GM19395 (cell line): ENCODE results near the gene POLR2M.

ENCODE experiments used
- ATAC-seq: cut with Tn5 transposase; IDR thresholded peaks from one replicate; pipeline ENCODE4 v1.9.1; 2021; ENCODE audit warnings: mild to moderate bottlenecking, moderate library complexity; ENCODE audit not compliant: unreplicated experiment

Gene POLR2M

DNA sequence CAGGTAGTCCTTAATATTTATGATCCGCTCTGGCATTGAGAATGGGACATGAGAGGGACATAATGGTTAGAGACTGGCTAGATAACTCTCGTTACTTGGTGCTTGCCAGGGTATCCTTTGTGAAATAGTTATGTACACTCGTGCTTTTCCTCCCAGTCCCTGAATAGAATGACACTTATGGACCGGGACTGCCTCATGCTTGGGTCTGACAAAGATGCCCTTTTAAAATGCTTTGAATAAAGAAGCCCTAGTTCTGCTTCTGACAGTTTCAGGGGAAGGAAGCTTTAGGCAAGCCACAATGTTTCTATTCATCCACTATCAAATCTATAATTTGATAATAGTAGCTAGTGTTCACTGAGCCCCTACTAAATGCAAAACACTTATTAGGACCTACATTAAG, 29.4 kb downstream of the POLR2M start:
- no peak for ATAC-seq

DNA sequence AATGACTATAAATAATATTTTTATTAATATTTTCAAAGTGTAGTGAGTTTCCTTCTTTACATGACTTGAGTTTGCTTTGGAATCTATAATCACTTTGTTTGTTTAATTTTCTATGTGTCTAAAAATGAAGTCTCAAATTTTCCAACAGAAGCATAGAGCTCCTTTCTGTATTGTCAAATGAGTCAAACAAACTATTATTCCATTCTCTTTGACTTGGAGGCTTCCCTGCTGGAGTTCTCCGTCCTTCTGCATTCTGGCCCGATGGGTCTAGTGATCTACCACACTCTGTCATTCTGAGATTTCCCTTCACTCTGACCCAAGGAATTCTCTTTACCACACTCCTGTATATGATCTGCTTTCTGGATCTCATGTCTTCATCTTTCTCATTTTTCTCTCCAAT, 30.1 kb downstream of the POLR2M start:
- no peak for ATAC-seq

DNA sequence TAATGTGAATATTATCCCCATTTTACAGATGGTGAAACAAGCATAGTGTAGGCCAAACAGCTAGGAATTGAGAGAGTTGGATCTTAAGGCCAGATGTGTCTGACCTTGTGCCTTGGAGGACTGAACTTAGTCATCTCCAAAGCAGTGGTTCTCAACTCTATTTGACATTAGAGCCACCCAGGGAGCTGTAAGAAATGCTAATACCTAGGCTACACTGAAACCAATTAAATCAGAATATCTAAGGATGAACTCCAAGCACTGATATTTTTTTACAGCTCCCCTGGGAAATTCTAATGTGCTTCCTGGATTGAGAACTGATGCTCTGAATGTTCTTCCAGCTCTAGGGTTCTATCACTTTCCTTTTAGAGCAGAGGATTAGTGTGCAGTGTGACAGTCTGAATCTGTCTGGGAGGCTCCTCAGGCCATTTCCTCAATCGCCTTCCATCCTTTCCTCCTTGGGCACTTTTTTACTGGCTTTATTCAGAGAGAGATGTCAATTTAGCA, 32.3 kb downstream of the POLR2M start:
- no peak for ATAC-seq

DNA sequence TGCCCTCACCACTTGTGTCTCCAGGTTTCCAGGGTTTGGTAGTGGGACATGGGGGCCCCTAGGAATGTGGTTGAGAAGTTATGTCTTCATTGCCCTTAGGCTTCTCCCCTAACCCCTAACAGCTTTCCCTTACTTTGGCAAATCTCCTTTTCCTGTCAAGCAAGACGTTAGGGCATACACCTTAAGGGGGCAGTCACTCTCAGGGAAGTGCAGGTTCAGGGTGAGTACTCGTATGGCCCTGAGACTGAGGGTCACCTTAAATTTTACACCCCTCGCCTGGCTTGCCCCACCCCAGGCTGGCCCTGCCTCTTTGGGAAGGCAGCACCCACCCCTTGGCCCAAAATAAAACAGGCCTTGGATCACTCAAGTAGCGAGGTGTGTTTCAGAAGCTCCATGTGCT, 33.5 kb downstream of the POLR2M start:
- ATAC-seq, result no peak

DNA sequence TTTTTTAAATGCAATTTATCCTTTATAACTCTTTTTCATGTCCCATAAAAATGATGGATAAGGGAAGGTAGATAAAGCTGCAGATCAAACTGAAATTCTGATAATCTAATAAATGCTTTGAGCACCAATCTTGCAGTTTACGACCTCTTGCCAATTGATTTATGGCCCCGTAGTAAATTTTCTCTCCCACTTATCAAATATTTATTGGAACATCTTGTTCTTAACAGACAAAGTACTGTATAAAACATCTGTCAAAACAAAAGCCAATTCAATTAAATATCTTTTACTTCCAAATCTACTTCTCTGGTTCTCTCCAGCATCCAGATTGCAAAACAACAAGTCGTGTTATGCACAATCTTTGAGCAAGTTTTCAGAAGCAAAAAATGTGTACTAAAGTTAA, 34.6 kb downstream of the POLR2M start:
- ATAC-seq, result no peak

DNA sequence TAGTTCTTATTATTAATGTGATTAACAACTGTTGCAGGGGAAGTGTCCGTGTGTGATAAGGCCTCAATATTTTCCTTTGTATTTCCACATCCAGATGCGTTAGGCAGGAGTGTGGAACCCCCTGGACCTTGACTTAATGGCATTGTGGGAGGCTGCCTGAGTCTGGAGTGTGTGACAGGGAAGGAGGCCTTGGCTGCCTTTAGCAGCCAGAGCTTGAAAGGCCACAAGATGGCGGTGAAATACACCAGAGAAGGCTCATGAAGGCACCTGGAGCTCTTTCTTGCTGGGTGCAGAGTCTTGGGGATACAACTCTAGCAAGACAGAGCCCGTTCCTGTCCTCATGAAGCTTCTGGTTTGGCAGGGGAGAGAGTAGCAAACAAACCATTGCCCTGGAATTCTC, 36.9 kb downstream of the POLR2M start:
- ATAC-seq, result no peak

DNA sequence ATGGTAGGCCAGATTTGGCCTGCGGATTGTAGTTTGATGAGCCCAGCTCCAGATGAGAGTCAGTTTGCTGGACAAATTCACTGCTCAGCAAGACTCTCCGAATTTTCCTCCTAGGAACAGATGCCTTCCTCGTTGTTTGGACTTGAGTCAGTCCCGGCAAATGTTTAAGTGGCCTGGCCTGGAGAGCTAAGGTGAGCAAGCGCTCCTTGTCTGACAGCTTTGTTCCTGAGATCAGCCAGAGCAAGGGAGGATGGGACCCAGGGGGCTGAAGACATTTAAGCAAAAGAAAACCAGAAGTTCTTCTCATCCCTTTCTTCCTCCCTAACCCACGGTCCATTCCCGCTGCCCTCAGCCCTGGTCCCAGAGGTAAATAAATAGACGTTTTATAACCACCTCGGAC, 40.3 kb downstream of the POLR2M start:
- ATAC-seq, result no peak

DNA sequence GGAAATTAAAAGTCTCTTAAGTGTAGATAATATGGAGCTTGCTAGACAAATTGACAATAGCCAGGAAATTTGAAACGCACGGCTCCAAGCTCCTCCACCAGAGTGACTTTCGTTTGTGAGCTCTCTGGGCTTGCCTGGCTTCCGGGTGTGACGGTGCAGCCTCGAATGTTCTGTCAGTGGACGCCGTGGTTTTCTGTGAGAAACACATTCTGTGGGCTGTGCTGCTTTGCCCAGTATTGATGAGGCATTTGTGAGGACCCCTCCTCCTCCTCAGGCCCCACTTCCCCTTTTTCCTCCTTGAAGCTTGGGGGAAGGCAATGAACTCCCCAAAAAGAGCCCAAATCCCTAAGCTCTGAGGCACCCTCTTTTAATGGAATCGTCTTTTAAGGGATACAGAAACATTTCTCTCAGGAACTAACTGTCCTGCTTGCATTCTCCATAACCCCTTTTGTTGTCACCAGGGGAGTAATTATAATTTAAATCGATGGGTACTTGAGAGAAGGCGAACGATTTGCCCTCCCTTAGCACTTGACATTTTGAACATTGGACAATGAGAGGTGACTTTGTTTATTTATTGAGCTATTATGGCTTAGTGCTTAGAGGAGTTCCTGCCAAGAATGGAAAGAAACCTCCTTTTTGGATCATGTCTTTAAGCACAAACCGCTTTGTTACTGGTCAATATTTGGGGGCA, 40.8 kb downstream of the POLR2M start:
- no peak for ATAC-seq

DNA sequence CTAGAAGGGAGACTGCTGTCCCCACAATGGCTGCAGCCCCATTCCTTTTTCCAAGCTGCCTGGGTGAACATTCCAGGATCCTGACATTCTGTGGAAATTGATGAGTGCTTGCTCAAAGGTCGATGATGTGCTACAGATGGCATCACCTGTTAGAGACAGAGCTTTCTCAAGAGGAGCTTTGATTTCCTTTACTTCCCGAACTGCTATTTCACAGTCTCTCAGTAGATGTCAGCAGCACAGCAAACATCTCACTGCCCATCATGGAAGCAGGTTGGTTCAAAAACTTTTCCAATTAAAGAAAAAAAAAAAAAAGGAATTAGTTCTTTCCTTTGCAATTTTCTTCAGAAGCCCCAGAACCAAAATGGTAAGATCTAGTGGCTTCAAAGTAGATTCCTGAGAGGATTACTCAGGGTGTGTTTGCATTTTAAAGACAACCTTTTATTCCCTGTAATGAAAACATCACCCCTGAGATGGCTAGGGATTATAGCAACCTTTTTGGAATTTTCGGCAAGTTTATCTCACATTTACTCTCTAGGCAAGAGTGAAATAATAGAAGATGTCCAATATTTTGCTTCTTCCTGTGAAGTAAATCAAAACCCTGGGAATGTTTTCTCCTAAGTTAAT, 44.8 kb downstream of the POLR2M start:
- no peak for ATAC-seq

DNA sequence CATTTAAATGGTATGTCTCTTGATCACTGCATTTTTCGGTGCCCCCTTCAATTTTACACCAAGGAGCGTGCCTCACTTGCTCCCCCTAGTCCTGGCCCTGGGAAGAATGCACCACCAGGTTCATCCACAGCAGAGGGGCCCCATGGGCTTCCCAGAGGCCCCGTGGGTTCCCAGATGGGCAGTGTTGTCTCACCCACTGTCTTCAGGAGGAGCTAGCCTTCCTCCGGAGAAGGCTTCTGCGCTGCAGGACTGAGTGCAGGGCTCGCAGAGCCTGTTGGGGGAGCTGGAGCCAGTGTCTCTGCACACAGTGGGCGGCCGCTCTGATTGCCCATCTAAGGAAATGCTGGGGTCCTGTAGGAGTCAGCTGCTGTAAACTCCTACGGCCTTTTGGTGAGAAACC, 45.9 kb downstream of the POLR2M start:
- ATAC-seq, result no peak

DNA sequence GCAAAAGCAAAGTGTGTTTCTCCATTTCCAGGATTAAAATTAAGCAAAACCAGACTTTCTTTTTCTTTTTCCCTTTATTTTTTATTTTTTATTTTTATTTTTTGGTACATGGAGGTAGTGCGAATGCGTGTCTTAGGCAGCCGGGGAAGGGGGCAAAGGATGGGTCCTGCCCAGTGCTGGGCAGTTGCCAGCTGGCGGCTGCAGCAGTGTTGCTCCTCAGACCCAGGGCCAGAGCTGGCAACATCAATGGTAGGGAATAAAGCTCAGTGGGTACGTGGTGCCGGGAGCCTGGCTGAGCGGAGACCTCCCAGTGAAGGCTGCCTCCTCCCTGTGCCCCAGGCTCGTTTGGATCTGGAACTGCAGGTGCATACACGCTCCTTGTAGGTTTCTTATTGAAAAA, 46.3 kb downstream of the POLR2M start:
- no peak for ATAC-seq

DNA sequence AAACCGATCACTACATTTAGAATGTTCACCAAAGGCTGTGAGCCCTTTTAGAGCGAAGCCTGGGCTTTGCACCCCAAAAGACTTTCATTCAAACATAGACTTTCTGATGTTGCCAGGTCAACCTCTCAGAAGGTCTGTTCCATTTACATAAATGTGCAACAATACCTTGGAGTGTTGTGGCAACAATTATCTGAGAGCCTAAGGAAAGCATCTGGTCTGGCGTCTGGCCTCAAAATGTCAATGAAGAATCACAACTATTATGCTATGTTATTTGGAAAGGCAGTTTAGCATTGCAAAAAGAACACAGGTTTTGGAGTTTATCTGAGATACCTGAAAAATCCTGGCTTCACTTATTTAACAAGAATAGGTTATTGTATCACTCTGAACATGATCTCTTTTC, 50.0 kb downstream of the POLR2M start:
- ATAC-seq, result no peak

DNA sequence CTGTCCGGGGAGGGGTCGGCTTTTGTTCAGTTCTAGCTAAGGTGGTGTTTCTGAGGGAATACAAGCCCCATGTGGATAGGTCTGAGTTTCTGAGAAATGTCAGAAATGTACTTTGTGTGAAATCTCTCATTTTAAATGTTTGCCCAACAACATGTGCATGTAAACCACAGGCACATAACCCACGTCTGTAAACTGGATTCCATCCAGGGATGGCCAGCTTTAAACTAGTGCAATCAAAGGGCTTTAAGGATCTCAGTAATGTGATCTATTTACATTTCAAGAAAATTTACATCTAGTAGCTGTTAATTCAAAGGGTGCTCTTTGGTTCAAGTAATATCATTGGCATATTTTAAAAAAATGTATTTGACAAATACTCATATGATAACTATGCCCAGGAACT, 52.0 kb downstream of the POLR2M start:
- no peak for ATAC-seq

DNA sequence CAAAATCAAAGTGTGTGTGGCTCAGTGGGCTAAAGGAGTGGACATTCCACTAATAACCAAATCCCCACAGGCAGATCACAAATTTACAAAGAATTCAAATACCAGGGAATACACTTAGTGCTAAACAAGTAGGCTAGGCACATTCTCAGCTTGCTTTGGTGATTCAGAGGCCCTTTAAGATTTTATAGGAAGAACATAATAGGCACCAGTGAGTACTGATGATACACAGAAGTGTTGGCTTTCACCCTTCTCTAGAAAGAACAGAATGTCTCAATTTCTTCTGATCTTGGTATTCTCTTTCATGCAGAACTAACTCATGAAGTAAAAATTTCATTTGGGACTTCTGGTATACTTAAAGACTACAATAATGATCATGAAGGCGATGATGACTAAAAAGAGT, 55.0 kb downstream of the POLR2M start:
- ATAC-seq, result no peak

DNA sequence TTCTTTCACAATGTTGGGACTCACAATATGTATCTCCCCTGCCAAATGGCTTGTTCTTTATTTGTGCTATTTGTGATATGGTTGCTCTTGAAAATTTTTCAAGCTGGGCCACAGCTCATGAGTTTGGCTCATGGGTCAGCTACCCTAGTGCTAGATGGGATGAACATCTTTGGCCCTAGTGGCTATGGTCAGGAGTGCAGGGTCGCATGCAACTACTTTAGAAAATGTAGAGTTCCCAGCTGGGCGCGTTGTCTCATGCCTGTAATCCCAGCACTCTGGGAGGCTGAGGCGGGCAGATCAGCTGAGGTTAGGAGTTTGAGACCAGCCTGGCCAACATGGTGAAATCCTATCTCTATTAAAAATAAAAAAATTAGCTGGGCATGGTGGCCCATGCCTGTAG, 55.8 kb downstream of the POLR2M start:
- no peak for ATAC-seq

DNA sequence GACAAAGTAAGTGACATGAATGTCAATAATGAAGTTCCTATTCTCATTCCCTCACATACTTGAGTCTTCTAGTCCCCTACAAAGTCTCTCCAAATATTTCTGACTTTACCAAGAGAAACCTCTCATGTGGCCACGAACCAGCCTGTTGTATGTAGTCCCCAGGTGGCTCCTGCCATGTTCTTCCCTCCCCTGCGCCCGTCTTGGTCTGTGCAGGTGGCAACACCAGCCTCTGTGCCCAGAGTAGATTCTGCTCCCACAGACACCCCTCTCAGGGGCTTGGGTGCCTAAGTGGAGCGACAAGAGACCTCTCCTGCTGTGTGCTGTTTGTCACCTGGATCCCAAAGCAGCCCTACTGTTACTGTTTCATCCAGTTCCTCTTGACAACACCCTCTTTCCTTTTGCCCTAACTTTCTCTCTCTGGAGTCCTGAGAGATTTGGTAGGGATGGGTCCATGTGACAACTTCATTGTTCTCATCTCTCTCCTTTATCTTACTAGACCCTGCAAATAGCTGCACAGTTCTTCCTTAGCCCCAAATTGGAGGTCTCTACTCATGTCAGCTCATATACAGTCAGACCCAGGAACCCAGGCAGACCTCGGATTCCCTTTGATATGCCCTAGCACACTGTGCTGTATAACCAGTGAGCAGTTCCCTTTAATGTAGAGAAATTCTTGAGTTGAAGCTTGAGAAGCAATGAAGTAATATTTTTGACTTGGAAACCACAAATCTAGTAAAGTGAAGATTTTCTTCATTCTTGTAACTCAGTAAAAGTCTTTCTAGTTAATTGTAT, 56.9 kb downstream of the POLR2M start:
- ATAC-seq, result no peak
